Breast epithelium (tissue), 4 donors: ENCODE data around the gene LRRC46. TPM values are rescaled to one million over a fixed set of nuclear protein-coding genes. Genes with fewer than 3 reads are reported as not detected.
A peak's percentile ranks its signal among the peaks of the same experiment; 100 is the strongest.

Experiments used
- DNase-seq, 2 donors: peaks; one replicate each; pipeline ENCODE4 v3.0.0-alpha.2; 2019; ENCODE audit warnings: low spot score in 2 of 2
- H3K27ac ChIP-seq, 2 donors: fragments of 200-600 bp; sonication (generic) in 1 of 2; one replicate each; pipeline ENCODE4 v1.5.1; 2016 to 2019; ENCODE audit warnings: mild to moderate bottlenecking in 1 of 2
- H3K27me3 ChIP-seq, 2 donors: fragments of 200-600 bp; sonication (generic) in 1 of 2; one replicate each; pipeline versions ENCODE4 v1.5.1 to v1.6.0; 2017 to 2019; ENCODE audit warnings: control low read depth in 1 of 2, mild to moderate bottlenecking in 1 of 2
- H3K36me3 ChIP-seq: fragments of 200-600 bp; one replicate; pipeline ENCODE4 v1.5.1; 2019
- H3K4me1 ChIP-seq, 2 donors: fragments of 200-600 bp; sonication (generic); one replicate each; pipeline ENCODE4 v1.5.1; 2016 to 2019; ENCODE audit warnings: control low read depth in 1 of 2
- H3K4me3 ChIP-seq, 3 donors: fragments of 200-600 bp; sonication (generic); 1 replicate in 2 of 3; 2 replicates in 1 of 3; pipeline ENCODE4 v1.5.1; 2016 to 2019; ENCODE audit warnings: mild to moderate bottlenecking in 3 of 3, moderate library complexity in 2 of 3
- H3K9me3 ChIP-seq, 2 donors: fragments of 200-600 bp; sonication (generic) in 1 of 2; one replicate each; pipeline ENCODE4 v1.5.1; 2016 to 2019; ENCODE audit warnings: control low read depth in 1 of 2
- POLR2A ChIP-seq: fragments of 450-650 bp; IDR thresholded peaks from one replicate; pipeline ENCODE4 v1.6.1; 2016; ENCODE audit warnings: antibody characterized with exemption, mild to moderate bottlenecking, moderate library complexity
- POLR2AphosphoS5 ChIP-seq, 3 donors: sonication (generic); formaldehyde crosslinking; IDR thresholded peaks; one replicate each; pipeline ENCODE4 v1.6.1; 2017; ENCODE audit warnings: antibody characterized with exemption in 3 of 3
- intact Hi-C: fragments of 100-400 bp; cut with DNase I; formaldehyde crosslinking; loops from one replicate; pipeline ENCODE4 v1.15.1; 2023; ENCODE audit warnings: low total_unique reads
- total RNA-seq, 3 donors: library from RNA; depleted of rRNA; stranded (reverse); fragments of >200 nt; gene quantifications; one replicate each; pipeline ENCODE4 v1.1.0, GENCODE V29; 2016
- TF ChIP-seq, protein P1 (sequence below), 3 donors: fragments of 450-650 bp; IDR thresholded peaks; one replicate each; pipeline ENCODE4 v1.5.1; 2016 to 2017; ENCODE audit warnings: antibody characterized with exemption in 3 of 3, mild to moderate bottlenecking in 3 of 3, moderate library complexity in 3 of 3

The LRRC46 gene
- total RNA-seq, 3 donors from 2014 or later = 0.16 to 0.59 (median 0.33) TPM

GRCh38 chr17:47840742-47841487 lies 9.4 kb downstream of the LRRC46 start, which contains the start of gene SCRN2:
SCRN2 (minus strand) TSS chr17:47841273; CDS start chr17:47840843, 430 bp downstream.
- Histone ChIP-seq H3K4me3 (peak within 1 kb of the TSS; percentile 82 to 93 (median 90)), H3K27me3 (no peaks in the 10 kb centered on the region), H3K27ac (peak within 1 kb of the TSS; percentile 79 to 85), H3K4me1 (peaks cover 11 to 21% of the 10 kb centered on the region in 2 donors), H3K9me3 (no peaks in the 10 kb centered on the region), H3K36me3 (no peaks in the 10 kb centered on the region)
- peak; percentile 88 to 93 for DNase-seq
- intact Hi-C loops = loop anchor here (5.0 kb wide), 1 partner anchor 51 kb away; no protein-coding TSS in a partner anchor
- TF ChIP-seq, protein P1, sequence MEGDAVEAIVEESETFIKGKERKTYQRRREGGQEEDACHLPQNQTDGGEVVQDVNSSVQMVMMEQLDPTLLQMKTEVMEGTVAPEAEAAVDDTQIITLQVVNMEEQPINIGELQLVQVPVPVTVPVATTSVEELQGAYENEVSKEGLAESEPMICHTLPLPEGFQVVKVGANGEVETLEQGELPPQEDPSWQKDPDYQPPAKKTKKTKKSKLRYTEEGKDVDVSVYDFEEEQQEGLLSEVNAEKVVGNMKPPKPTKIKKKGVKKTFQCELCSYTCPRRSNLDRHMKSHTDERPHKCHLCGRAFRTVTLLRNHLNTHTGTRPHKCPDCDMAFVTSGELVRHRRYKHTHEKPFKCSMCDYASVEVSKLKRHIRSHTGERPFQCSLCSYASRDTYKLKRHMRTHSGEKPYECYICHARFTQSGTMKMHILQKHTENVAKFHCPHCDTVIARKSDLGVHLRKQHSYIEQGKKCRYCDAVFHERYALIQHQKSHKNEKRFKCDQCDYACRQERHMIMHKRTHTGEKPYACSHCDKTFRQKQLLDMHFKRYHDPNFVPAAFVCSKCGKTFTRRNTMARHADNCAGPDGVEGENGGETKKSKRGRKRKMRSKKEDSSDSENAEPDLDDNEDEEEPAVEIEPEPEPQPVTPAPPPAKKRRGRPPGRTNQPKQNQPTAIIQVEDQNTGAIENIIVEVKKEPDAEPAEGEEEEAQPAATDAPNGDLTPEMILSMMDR (IDR thresholded peaks at IDR 0.05) = peak; percentile 98 to 99 (median 98)
- peak; percentile 29 to 45 (median 39) for TF ChIP-seq POLR2AphosphoS5 (IDR thresholded peaks at IDR 0.05)
- TF ChIP-seq POLR2A = no peak

- peaks cover 0 to 2% of the 10 kb centered on the region in 2 donors for H3K27me3 ChIP-seq
- H3K36me3 ChIP-seq = no peaks in the 10 kb centered on the region
- no peaks in the 10 kb centered on the region for H3K9me3 ChIP-seq
- H3K4me3 ChIP-seq = peak overlapping the region; percentile 82 to 93 (median 90)
- H3K27ac ChIP-seq = peak overlapping the region; percentile 79 to 85
- DNase-seq = no peak
- intact Hi-C loops = loop anchor here (5.0 kb wide), 1 partner anchor 51 kb away; no protein-coding TSS in a partner anchor
- TF ChIP-seq, protein P1 (IDR thresholded peaks at IDR 0.05) = peak in 1 of 3 donors; percentile 10
- no peak for TF ChIP-seq POLR2AphosphoS5 (IDR thresholded peaks at IDR 0.05)
- H3K4me1 ChIP-seq = peaks cover 11 to 21% of the 10 kb centered on the region in 2 donors
Observed at GRCh38 chr17:47841488-47842291, 10.2 kb downstream of the LRRC46 start.

DNA sequence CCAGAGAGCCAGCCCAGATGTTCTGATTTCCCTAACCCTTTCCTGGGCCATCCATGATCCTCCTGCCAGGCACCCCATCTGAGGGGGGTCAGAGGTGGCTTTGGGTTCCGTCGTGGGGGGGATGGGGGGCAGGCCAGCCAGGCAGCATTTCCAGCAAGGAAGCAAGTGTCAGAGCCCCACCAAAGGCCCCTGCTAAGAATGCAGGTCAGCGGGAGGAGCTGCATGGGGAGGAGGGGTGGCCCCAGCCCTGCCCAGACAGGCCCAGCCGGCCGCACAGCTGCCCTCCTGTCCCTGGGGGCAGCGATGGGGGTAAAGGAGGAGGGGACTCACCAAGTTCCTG lies 11.9 kb downstream of the LRRC46 start:
- no peak overlapping the region for H3K4me3 ChIP-seq
- H3K27me3 ChIP-seq = peaks cover 0 to 16% of the 10 kb centered on the region in 2 donors
- peaks cover 11 to 21% of the 10 kb centered on the region in 2 donors for H3K4me1 ChIP-seq
- H3K36me3 ChIP-seq = no peaks in the 10 kb centered on the region
- no peak for DNase-seq
- intact Hi-C loops = loop anchor here (5.0 kb wide), 1 partner anchor 49 kb away; no protein-coding TSS in a partner anchor
- H3K9me3 ChIP-seq = no peaks in the 10 kb centered on the region
- TF ChIP-seq POLR2AphosphoS5 (IDR thresholded peaks at IDR 0.05) = no peak
- no peak for TF ChIP-seq POLR2A
- TF ChIP-seq, protein P1 (IDR thresholded peaks at IDR 0.05) = no peak
- H3K27ac ChIP-seq = peak overlapping the region; percentile 71 to 77

- no peaks in the 10 kb centered on the region for H3K9me3 ChIP-seq
- DNase-seq = no peak
- H3K36me3 ChIP-seq = no peaks in the 10 kb centered on the region
- no peak overlapping the region for H3K4me3 ChIP-seq
- intact Hi-C loops = loop anchor here (5.0 kb wide), 1 partner anchor 48 kb away; no protein-coding TSS in a partner anchor
- TF ChIP-seq, protein P1 (IDR thresholded peaks at IDR 0.05) = no peak
- TF ChIP-seq POLR2A (no peak), POLR2AphosphoS5 (IDR thresholded peaks at IDR 0.05) (no peak)
- H3K27me3 ChIP-seq = peaks cover 0 to 16% of the 10 kb centered on the region in 2 donors
- H3K4me1 ChIP-seq = peaks cover 11 to 21% of the 10 kb centered on the region in 2 donors
- H3K27ac ChIP-seq = peak overlapping the region; percentile 27 to 32
Observed at GRCh38 chr17:47844227-47844626, 12.8 kb downstream of the LRRC46 start.
